Astrocyte (in vitro differentiated cells and primary cell): Measurements from ENCODE around the gene NPAS3. TPM values are rescaled to one million over a fixed set of nuclear protein-coding genes. Genes with fewer than 3 reads are reported as not detected.

Experiments used
- DNase-seq: peaks from one replicate; pipeline ENCODE4 v3.0.0-alpha.2; 2010; ENCODE audit warnings: low read depth
- FAIRE-seq: peaks from 2 replicates; lab custom pipeline; 2011; peaks lifted over from hg19 to GRCh38; lab: Jason Lieb, UNC
- H2AFZ ChIP-seq: 2 replicates; pipeline ENCODE4 v1.6.0; 2012; ENCODE audit warnings: low read depth, low read length, inconsistent platforms
- H3K27ac ChIP-seq: 2 replicates; pipeline ENCODE4 v1.5.1; 2011; ENCODE audit warnings: low read depth, low read length, inconsistent platforms
- H3K27me3 ChIP-seq: 2 replicates; pipeline ENCODE4 v1.6.0; 2011; ENCODE audit warnings: low read length, inconsistent platforms; ENCODE audit not compliant: insufficient read depth
- H3K36me3 ChIP-seq: 2 replicates; pipeline ENCODE4 v1.5.1; 2011; ENCODE audit warnings: low read length, inconsistent platforms; ENCODE audit not compliant: insufficient read depth
- H3K4me1 ChIP-seq: 2 replicates; pipeline ENCODE4 v1.5.1; 2011; ENCODE audit warnings: low read length, inconsistent platforms; ENCODE audit not compliant: insufficient read depth
- H3K4me2 ChIP-seq: 2 replicates; pipeline ENCODE4 v1.6.0; 2012; ENCODE audit warnings: low read length, inconsistent platforms
- H3K4me3 ChIP-seq: 2 replicates; pipeline ENCODE4 v1.5.1; 2011; ENCODE audit warnings: low read depth, mild to moderate bottlenecking, low read length, inconsistent platforms; ENCODE audit not compliant: insufficient read depth
- H3K79me2 ChIP-seq: 2 replicates; pipeline ENCODE4 v1.6.0; 2012; ENCODE audit warnings: mild to moderate bottlenecking, low read length, inconsistent platforms; ENCODE audit not compliant: insufficient read depth
- H3K9ac ChIP-seq: 2 replicates; pipeline ENCODE4 v1.6.0; 2012; ENCODE audit warnings: mild to moderate bottlenecking, low read length, inconsistent platforms
- H3K9me3 ChIP-seq: 2 replicates; pipeline ENCODE4 v1.5.1; 2012; ENCODE audit warnings: low read depth, mild to moderate bottlenecking, low read length, inconsistent platforms; ENCODE audit not compliant: insufficient read depth
- H4K20me1 ChIP-seq: 2 replicates; pipeline ENCODE4 v1.6.0; 2012; ENCODE audit warnings: low read length, inconsistent platforms; ENCODE audit not compliant: insufficient read depth
- H3K27ac Mint-ChIP-seq: one replicate; pipeline ENCODE4 v1.8.0; 2021; ENCODE audit warnings: mild to moderate bottlenecking, mixed read lengths; ENCODE audit not compliant: unreplicated experiment
- H3K27me3 Mint-ChIP-seq: one replicate; pipeline ENCODE4 v1.8.0; 2021; ENCODE audit warnings: low read depth, mixed read lengths; ENCODE audit not compliant: unreplicated experiment
- H3K36me3 Mint-ChIP-seq: one replicate; pipeline ENCODE4 v1.8.0; 2021; ENCODE audit warnings: low read depth, mixed read lengths; ENCODE audit not compliant: unreplicated experiment
- H3K4me1 Mint-ChIP-seq: one replicate; pipeline ENCODE4 v1.8.0; 2021; ENCODE audit warnings: low read depth, mixed read lengths; ENCODE audit not compliant: unreplicated experiment
- H3K4me3 Mint-ChIP-seq: one replicate; pipeline ENCODE4 v1.8.0; 2021; ENCODE audit warnings: mild to moderate bottlenecking, moderate library complexity, mixed read lengths; ENCODE audit not compliant: unreplicated experiment
- H3K9me3 Mint-ChIP-seq: one replicate; pipeline ENCODE4 v1.8.0; 2021; ENCODE audit warnings: mild to moderate bottlenecking, mixed read lengths; ENCODE audit not compliant: unreplicated experiment
- EZH2 ChIP-seq: IDR thresholded peaks from 2 replicates; pipeline ENCODE4 v1.6.1; 2012; ENCODE audit warnings: mild to moderate bottlenecking, low read length, inconsistent platforms; ENCODE audit not compliant: insufficient read depth
- total RNA-seq: library from RNA; stranded (reverse); gene quantifications from 2 replicates; pipeline ENCODE4 v1.2.1, GENCODE V29; 2021
- TF ChIP-seq, protein P1 (sequence below): IDR thresholded peaks from 2 replicates; pipeline ENCODE4 v1.5.1; 2011; ENCODE audit warnings: low read depth, mild to moderate bottlenecking, inconsistent platforms, low read length, moderate library complexity; ENCODE audit not compliant: insufficient read depth

Gene NPAS3
- total RNA-seq, 1 donor from 2014 or later = 2.6 TPM

DNA sequence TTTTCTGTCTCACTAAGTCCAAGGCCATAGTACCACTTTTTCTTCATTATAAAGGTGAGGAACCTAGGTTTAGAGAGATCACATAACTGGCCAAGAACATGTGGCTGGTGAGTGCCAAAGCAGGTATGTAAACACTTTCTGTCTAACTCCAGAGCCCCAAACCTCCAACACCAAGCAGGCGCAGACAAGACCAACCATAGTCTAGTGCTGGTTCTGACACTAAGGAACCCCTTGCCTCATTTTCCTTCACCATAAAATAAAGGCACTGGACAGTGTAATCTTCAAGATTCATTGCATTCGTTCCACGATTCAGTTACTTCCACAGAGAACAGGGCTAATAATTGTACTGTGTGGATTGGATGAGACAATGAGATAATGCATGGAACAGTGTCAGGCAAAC lies 71.0 kb downstream of the NPAS3 start:
- Histone ChIP-seq H3K27me3 (no peaks in the 10 kb centered on the region), H3K27ac (no peak overlapping the region), H3K79me2 (no peaks in the 10 kb centered on the region), H3K36me3 (no peaks in the 10 kb centered on the region), H2AFZ (no peak overlapping the region), H3K4me2 (no peak overlapping the region), H3K4me3 (no peak overlapping the region), H3K4me1 (no peaks in the 10 kb centered on the region), H4K20me1 (no peaks in the 10 kb centered on the region), H3K9me3 (no peaks in the 10 kb centered on the region), H3K9ac (no peak overlapping the region)
- H3K27ac Mint-ChIP-seq = no peak overlapping the region
- DNase-seq = no peak
- TF ChIP-seq EZH2 = no peak
- TF ChIP-seq, protein P1, sequence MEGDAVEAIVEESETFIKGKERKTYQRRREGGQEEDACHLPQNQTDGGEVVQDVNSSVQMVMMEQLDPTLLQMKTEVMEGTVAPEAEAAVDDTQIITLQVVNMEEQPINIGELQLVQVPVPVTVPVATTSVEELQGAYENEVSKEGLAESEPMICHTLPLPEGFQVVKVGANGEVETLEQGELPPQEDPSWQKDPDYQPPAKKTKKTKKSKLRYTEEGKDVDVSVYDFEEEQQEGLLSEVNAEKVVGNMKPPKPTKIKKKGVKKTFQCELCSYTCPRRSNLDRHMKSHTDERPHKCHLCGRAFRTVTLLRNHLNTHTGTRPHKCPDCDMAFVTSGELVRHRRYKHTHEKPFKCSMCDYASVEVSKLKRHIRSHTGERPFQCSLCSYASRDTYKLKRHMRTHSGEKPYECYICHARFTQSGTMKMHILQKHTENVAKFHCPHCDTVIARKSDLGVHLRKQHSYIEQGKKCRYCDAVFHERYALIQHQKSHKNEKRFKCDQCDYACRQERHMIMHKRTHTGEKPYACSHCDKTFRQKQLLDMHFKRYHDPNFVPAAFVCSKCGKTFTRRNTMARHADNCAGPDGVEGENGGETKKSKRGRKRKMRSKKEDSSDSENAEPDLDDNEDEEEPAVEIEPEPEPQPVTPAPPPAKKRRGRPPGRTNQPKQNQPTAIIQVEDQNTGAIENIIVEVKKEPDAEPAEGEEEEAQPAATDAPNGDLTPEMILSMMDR = no peak
- no peaks in the 10 kb centered on the region for H3K9me3 Mint-ChIP-seq
- no peak overlapping the region for H3K4me3 Mint-ChIP-seq
- H3K27me3 Mint-ChIP-seq = no peaks in the 10 kb centered on the region
- no peaks in the 10 kb centered on the region for H3K4me1 Mint-ChIP-seq
- no peaks in the 10 kb centered on the region for H3K36me3 Mint-ChIP-seq
- no peak for FAIRE-seq

- no peak for DNase-seq
- H2AFZ ChIP-seq = no peak overlapping the region
- H3K9ac ChIP-seq = no peak overlapping the region
- H3K27ac ChIP-seq = no peak overlapping the region
- no peaks in the 10 kb centered on the region for H3K4me1 ChIP-seq
- Mint-ChIP-seq H3K27me3 (no peaks in the 10 kb centered on the region), H3K4me1 (no peaks in the 10 kb centered on the region), H3K4me3 (no peak overlapping the region), H3K36me3 (no peaks in the 10 kb centered on the region), H3K27ac (no peak overlapping the region), H3K9me3 (no peaks in the 10 kb centered on the region)
- TF ChIP-seq, protein P1 = no peak
- TF ChIP-seq EZH2 = no peak
- H3K27me3 ChIP-seq = no peaks in the 10 kb centered on the region
- no peaks in the 10 kb centered on the region for H3K36me3 ChIP-seq
- no peak overlapping the region for H3K4me3 ChIP-seq
- no peaks in the 10 kb centered on the region for H4K20me1 ChIP-seq
- H3K9me3 ChIP-seq = no peaks in the 10 kb centered on the region
- H3K79me2 ChIP-seq = no peaks in the 10 kb centered on the region
- no peak overlapping the region for H3K4me2 ChIP-seq
- no peak for FAIRE-seq
Observed at GRCh38 chr14:33010495-33010894, 71.8 kb downstream of the NPAS3 start.

DNA sequence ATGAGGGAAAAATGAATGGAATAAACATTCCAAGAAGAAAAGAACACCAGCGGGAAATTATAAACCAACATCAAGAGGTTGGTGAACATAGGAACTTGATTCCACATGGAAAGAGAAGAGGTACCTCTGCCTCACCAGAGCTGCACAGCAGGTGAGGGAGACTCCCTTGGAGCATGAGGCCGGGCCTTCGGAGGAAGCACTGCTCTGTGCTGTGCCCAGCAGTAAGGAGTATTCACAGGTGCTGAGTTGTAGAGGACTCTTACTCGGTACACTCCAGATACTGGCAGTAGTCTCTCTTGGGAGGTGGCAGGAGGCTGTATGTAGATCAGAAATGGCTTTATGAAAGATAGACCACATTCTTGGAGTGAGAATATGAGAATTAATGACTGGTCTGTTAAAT lies 76.0 kb downstream of the NPAS3 start:
- H3K9me3 ChIP-seq = no peaks in the 10 kb centered on the region
- Mint-ChIP-seq H3K9me3 (no peaks in the 10 kb centered on the region), H3K4me3 (no peak overlapping the region), H3K36me3 (no peaks in the 10 kb centered on the region), H3K4me1 (no peaks in the 10 kb centered on the region), H3K27ac (no peak overlapping the region), H3K27me3 (no peaks in the 10 kb centered on the region)
- no peak overlapping the region for H3K4me2 ChIP-seq
- no peak overlapping the region for H2AFZ ChIP-seq
- no peaks in the 10 kb centered on the region for H3K79me2 ChIP-seq
- no peak overlapping the region for H3K9ac ChIP-seq
- no peaks in the 10 kb centered on the region for H3K27me3 ChIP-seq
- H3K36me3 ChIP-seq = no peaks in the 10 kb centered on the region
- DNase-seq (no peak), FAIRE-seq (no peak)
- TF ChIP-seq, protein P1 = no peak
- TF ChIP-seq EZH2 = no peak
- H3K4me3 ChIP-seq = no peak overlapping the region
- H4K20me1 ChIP-seq = no peaks in the 10 kb centered on the region
- H3K27ac ChIP-seq = no peak overlapping the region
- H3K4me1 ChIP-seq = no peaks in the 10 kb centered on the region
